IPS DF 4.7 (cell line): ENCODE results near the gene KRTAP1-1.
"Not testable (repeated sequence)": the region's sequence is repeated elsewhere in the genome, so short reads cannot be mapped to it uniquely, and the experiment has no call there.

Source experiments
- DNase-seq: peaks from one replicate; pipeline ENCODE4 v3.0.0-alpha.2; 2013; ENCODE audit warnings: low spot score; ENCODE audit errors: extremely low read depth

KRTAP1-1 gene

DNA sequence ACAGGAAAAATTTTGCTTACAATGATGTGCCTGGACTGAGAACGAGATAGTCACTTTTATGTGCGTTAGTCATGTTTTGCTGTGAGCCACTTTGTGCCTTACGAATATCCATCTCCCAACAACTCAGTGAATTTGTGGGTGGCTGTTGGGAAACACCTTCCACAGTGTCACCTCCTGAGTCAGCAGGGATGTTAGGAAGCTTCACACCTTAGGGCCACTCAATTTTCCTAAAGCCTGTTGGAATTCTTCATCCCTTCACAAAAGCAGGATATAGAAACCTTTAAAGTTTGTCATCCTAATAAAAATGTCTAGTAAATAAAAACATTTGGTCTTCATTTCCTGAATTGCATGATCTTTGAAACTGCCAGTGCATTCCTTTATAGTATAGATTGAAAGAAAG is 28.1 kb downstream of the KRTAP1-1 start:
- DNase-seq: no peak

DNA sequence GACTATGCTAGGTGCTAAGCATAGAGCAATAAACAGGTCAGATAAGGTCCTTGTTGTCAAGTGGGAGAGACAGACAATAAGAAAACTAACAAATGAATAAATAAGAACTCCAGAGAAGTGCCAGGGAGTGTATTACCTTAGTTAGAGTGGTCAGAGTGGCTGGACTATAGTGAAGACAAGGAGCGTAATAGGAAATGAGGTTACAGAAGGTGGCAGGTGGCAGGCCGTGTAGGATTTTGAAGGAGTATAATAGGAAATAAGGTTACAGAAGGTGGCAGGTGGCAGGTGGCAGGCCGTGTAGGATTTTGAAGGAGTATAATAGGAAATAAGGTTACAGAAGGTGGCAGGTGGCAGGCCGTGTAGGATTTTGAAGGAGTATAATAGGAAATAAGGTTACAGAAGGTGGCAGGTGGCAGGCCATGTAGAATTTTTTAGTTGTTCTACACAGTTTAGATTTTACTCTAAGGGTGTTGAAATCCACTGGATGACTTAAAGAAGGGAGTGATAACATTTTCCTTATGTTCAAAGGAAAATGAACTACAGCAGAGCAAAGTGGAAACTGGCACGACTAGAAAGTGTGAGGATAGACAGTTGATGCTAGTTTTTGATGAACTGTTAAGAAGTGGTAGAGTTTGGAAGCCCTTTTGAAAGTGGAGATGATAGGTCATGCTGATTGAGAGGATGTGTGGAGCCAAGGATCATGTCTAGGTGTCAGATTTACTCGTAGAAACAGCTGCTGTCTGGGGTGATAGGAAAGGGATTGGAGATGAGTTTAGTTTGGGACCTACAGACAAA is 28.7 kb downstream of the KRTAP1-1 start:
- no peak for DNase-seq

DNA sequence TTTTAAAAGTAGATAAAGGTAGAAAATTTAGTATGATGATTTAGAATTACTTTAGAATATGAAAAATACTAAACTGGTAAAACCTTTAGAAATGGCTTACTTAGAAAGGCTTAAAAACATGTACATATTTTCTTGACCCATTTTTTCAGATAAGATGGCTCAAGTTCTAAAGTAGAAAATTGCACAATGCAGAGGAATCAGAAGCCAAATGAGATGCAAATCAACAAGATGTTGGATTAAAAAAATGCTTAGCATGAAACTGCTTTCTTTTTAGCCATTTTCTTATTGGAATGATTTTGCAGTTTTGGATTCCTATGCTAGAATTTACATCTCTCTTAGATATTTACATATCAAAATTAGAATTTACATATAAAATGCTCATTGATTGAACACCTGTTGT is 30.8 kb downstream of the KRTAP1-1 start:
- no peak for DNase-seq

DNA sequence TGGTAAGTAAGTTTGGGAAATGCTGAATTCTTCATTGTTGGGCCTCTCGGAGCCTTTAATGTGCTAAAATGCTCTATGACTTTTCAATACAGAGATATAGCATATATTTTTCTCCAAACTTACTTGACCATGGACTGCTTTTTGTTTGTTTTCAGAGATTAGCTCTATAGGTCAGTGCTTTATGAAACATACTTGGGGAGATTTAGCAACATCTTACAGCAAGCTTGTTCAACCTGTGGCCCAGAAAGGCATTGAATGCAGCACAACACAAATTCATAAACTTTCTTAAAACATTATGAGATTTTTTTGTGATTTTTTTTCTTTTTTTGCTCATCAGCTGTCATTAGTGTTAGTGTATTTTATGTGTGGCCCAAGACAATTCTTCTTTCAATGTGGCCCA is 31.3 kb downstream of the KRTAP1-1 start:
- DNase-seq: no peak

DNA sequence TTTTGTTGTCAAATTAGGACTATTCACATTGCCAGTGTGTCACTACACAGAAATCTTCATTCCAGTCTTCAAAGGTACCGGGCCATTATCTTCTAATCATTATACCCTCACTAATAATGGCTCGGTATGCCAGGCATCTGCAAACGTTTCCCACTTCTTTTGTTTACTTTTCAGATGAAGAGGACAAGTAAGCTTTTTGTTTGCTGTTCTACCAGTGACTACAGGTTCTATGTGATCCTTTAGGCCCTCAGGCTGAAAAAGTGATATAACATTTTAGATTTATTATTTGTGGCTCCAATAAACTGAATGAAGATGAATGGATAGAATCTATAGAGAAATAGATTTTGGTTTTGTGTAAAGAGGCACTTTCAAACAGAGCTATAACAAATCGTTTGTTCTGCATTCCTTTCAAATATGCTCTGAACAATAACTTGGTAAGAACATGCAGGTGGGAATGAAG is 31.9 kb downstream of the KRTAP1-1 start:
- DNase-seq: no peak

DNA sequence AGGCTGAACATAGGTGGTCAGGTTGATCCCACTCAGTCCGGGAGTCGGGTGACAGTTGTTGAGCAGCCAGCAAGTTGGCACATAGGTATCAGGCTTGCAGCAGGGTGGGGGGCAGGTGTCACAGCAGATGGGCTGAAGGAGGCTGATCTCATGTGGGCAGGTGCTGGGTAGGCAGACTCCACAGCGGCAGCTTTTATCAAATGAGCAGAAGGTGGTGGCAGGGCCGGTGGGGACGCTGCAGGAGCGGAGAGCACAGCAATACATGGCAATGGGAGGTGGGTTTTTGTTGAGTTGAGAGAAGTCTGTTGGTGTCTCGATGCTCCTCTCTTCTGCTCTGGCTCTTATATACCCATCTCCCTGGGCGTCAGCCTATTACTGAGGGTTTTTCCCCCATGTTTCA is 32.4 kb downstream of the KRTAP1-1 start, which contains the start of gene KRTAP3-1:
Gene KRTAP3-1 (minus strand): TSS at position 318 of the 400 bp plus-strand sequence. CDS start 54 bp downstream, at position 264.
- no peak for DNase-seq

DNA sequence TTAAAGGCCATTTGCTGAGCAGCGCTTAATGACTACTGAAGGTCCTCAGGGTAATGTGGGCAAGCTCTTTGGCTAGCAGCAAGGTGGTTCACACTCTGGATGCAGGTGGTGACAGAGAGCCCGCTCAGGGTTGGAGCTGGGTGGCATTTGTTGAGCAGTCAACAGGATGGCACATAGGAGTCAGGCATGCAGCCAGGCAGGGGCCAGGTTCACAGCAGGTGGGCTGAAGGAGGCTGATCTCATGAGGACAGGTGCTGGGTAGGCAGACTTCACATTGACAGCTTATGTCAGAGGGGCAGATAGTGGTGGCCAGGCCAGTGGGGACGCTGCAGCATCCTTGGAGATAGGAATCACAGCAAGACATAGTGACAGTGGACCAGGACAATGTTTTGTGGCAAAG is 36.9 kb downstream of the KRTAP1-1 start:
- no peak for DNase-seq

DNA sequence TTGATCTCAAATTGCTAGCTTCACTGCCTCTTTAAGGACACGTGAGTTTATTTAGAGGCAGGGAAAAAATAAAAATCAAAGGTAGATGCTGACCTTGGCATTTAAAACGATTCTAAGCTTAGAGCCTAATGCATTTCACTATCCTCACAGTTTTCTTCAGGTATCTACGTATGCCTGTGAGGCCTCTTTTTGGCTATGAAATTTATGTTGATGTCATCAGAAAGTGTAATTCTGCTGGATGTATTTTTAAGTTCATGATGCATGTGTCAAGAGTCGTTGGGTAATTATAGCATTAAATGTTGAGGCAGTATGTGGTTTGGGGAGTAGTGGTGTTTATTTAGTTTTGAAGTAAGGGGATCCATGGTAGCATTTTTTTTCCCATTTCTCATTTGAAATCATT is 37.3 kb downstream of the KRTAP1-1 start:
- no peak for DNase-seq

DNA sequence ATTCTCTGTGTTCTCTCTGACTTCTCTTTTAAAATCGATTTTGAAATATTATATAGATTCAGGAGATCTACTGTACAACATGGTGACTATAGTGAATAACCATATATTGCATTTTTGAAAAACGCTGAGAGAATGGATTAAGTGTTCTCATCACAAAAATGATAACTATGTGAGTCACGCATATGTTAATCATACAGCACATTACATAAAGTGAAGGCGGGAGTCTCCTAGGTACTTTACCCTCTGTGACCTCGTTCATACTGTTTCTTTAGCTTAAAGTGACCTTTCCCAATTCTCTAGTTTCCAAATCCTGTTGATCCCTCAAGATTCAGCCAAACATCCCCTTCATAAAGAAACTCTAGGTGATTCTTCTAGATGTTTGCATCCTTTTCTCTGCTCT is 38.4 kb downstream of the KRTAP1-1 start:
- no peak for DNase-seq

DNA sequence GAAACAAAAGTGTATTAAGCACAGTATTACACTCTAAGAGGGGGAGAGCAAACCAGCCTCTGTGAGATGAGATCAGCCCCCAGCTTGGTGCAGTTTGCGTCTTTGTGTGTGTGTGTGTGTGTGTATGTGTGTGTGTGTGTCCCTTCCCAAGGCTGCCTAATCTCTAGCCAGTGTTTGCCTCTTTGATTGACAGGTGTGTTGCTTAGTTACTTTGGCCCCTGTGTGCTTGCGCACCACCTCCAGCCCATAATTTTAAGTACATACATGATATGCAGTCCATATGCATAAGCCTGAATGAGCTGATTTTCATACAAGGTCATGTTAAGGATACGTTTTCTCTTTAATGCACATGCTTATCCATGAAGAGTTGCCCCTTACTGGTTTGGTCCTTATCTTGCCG is 39.5 kb downstream of the KRTAP1-1 start:
- no peak for DNase-seq

DNA sequence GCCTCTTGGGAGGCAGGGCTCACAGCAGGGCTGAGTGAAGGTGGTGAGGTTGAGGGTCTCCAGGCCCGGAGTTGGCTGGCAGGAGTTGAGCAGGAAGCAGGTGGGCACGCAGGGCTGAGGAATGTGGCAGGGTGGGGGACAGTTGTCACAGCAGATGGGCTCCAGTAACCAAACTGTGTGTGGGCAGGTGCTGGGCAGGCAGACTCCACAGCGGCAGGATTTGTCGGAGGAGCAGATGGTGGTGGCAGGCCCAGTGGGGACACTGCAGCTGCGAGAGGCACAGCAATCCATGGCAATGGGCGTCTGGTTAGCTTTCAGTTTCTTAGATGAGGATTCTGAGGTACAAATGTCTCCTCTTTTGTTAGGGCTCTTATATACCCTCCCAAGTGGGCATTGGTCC is 41.7 kb downstream of the KRTAP1-1 start, which contains the start of gene KRTAP3-2:
Gene KRTAP3-2 (minus strand): TSS at position 344 of the 400 bp plus-strand sequence. CDS start 53 bp downstream, at position 291.
- DNase-seq: not testable (repeated sequence)

DNA sequence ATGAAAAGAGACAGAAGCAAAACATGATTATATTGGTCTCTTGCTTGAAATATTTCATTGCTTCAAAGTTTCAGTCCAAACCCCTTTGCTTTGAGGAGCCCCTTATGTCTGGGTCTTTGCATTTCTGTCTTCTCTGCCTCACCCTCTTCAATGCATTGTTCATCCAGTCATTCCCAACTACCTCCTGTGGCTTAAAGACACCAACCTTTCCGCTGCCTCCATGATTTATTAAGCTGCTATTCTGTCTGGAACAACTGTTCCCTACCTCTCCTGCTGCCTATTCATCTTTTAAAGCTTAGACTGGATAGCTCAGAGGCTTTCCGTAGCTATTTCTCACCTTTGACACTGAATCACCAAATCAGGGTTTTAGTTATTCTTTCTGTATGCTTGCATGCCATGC is 43.9 kb downstream of the KRTAP1-1 start:
- no peak for DNase-seq

DNA sequence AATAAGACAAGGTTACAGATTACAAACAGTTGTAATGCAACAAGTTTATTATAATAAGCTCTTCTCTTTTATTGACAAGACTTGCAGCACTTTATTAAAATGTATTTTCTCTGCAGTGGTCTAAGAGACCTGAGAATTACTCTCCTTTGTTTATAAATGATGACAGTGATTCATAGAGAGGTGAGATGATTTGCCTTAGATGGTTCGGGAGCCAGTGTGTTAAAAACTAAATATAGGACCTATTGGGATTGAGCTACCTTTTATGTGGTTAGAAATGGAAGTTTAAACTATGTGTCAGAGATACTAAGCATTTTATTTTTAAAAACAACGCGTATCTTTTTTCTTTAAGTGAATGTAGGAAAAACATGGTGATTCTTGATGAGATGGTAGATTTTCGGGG is 44.4 kb downstream of the KRTAP1-1 start:
- DNase-seq: no peak

DNA sequence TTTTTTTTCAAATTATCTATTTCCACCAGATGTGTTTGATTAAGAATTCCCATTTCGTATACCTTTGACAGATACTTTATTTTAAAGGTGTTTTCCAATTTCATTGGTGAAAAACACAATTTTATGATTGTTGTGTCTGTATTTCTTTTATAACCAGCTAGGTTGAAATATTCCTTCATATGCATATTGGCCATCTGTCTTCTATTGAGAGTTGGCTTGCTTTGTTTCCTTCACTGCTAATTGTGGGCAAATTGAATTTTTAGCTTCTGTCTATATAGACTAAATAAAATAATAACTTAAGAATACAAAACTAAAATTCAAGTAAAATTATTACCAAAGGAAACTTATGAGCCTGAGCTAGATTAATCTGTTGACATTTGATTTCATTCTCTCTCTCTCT is 46.1 kb downstream of the KRTAP1-1 start:
- no peak for DNase-seq

DNA sequence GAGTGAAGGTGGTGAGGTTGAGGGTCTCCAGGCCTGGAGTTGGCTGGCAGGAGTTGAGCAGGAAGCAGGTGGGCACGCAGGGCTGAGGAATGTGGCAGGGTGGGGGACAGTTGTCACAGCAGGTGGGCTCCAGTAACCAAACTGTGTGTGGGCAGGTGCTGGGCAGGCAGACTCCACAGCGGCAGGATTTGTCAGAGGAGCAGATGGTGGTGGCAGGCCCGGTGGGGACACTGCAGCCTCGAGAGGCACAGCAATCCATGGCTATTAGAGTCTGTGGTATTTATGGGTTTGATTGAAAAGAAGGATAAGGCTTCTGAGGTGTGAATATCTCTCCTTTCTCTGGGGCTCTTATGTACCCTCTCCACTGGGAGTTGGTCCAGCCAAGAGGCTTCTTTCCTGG is 47.4 kb downstream of the KRTAP1-1 start, which contains the start of gene KRTAP3-3:
Gene KRTAP3-3 (minus strand): TSS at position 326 of the 400 bp plus-strand sequence. CDS start 67 bp downstream, at position 259.
- DNase-seq: no peak

DNA sequence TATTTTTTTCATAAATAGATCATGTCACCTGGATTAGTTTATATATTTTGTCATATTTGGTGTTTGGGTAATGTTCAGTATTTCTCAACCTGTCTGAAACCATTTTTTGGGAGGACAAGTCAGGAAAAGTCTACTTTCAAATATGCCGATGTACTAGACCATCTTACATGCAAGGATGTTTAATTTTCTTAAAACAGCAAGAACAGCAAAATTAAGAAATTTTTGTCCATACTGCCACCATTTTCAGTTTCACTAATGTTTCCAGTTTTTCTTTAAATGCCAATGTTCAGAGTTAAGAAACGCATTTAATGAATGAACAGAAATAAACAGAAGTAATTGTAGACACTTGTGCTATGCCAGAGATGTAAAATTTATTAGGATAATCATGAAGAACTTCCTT is 48.2 kb downstream of the KRTAP1-1 start:
- DNase-seq: no peak

DNA sequence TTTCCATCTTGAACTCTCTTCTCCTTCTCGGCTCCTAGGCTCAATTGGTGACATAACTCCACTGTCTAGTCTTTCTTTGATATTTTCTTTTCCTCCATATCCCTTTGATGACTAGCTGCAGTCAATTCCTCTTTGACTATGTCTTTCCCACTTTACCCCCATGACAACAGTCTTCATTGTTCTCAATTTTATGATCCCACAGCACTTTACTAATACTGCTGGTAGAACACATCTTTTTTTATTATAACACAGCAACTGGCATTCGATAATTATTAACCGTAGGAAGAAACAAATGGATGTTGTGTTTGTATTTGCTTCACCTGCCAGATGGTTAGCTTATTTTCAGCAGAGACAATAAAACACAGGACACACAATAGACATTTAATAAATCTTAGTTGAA is 48.6 kb downstream of the KRTAP1-1 start:
- DNase-seq: no peak
